NCI-H128 (cell line): ENCODE results near the gene TRIP6.

Experiments
- DNase-seq: peaks from one replicate; lab custom pipeline; 2025; ENCODE audit not compliant: unreplicated experiment; lab: John Stamatoyannopoulos, UW

TRIP6 gene

GRCh38 chr7:100873599-100874299, 6.6 kb downstream of the TRIP6 start:
- DNase-seq: no peak

GRCh38 chr7:100874300-100874576, 7.1 kb downstream of the TRIP6 start:
- no peak for DNase-seq

- peak; percentile 99 for DNase-seq
These were observed 7.6 kb downstream of the TRIP6 start, which contains the start of gene SRRT for GRCh38 chr7:100874577-100875355. SRRT (plus strand) TSS chr7:100875103; CDS start chr7:100875591, 488 bp downstream.

GRCh38 chr7:100875356-100875751, 8.2 kb downstream of the TRIP6 start:
- DNase-seq: no peak

GRCh38 chr7:100878013-100878412, 10.8 kb downstream of the TRIP6 start:
- DNase-seq: no peak

GRCh38 chr7:100878685-100879084, 11.5 kb downstream of the TRIP6 start:
- no peak for DNase-seq

- no peak for DNase-seq
These were observed 12.6 kb downstream of the TRIP6 start for GRCh38 chr7:100879685-100880261.

GRCh38 chr7:100880645-100881044, 13.5 kb downstream of the TRIP6 start:
- no peak for DNase-seq

GRCh38 chr7:100881136-100881535, 13.9 kb downstream of the TRIP6 start:
- DNase-seq: no peak

- no peak for DNase-seq
These were observed 15.0 kb downstream of the TRIP6 start for GRCh38 chr7:100882201-100882600.

GRCh38 chr7:100882785-100883526, 15.8 kb downstream of the TRIP6 start:
- no peak for DNase-seq

GRCh38 chr7:100884736-100885439, 17.7 kb downstream of the TRIP6 start:
- no peak for DNase-seq

- DNase-seq: no peak
These were observed 18.4 kb downstream of the TRIP6 start for GRCh38 chr7:100885440-100886141.

GRCh38 chr7:100886142-100886935, 19.2 kb downstream of the TRIP6 start:
- DNase-seq: no peak

- DNase-seq: no peak
These were observed 19.8 kb downstream of the TRIP6 start for GRCh38 chr7:100886936-100887515.

GRCh38 chr7:100887516-100888290, 20.5 kb downstream of the TRIP6 start:
- no peak for DNase-seq

GRCh38 chr7:100888291-100888987, 21.3 kb downstream of the TRIP6 start:
- no peak for DNase-seq
